Measurements from ENCODE around the gene BUD13. TPM values are rescaled to one million over a fixed set of nuclear protein-coding genes. Genes with fewer than 3 reads are reported as not detected.

The BUD13 gene
- total RNA-seq, 1 donor from 2014 or later = 16.9 TPM

DNA sequence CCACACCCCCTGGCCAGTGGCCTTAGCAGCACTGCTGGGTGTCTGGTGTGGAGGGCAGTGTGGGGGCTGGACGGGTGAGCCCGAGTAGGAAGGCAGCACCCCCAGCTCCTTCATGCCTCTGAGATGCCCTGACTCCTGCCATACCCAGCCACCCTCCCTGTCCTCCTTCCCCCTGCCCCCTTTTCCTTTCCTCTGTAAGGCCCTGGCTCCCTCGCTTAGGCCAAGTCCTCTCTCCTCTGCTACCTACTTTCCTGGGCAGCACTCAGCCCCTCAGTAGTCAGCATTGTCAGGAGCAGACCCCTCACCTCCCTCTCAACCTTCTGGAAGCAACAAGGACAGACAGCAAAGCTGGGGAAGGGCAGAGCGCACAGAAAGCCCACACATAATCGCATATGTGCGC is 48.0 kb downstream of the BUD13 start:
- H3K4me3 Mint-ChIP-seq (ENCODE audit: unreplicated experiment) = no peak overlapping the region
- peaks cover 13% of the 10 kb centered on the region for H3K27me3 Mint-ChIP-seq (ENCODE audit: unreplicated experiment)
- TF ChIP-seq, protein P1, sequence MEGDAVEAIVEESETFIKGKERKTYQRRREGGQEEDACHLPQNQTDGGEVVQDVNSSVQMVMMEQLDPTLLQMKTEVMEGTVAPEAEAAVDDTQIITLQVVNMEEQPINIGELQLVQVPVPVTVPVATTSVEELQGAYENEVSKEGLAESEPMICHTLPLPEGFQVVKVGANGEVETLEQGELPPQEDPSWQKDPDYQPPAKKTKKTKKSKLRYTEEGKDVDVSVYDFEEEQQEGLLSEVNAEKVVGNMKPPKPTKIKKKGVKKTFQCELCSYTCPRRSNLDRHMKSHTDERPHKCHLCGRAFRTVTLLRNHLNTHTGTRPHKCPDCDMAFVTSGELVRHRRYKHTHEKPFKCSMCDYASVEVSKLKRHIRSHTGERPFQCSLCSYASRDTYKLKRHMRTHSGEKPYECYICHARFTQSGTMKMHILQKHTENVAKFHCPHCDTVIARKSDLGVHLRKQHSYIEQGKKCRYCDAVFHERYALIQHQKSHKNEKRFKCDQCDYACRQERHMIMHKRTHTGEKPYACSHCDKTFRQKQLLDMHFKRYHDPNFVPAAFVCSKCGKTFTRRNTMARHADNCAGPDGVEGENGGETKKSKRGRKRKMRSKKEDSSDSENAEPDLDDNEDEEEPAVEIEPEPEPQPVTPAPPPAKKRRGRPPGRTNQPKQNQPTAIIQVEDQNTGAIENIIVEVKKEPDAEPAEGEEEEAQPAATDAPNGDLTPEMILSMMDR (IDR thresholded peaks at IDR 0.05; ENCODE audit: unreplicated experiment) = no peak
- H3K36me3 Mint-ChIP-seq (ENCODE audit: low read depth, unreplicated experiment) = no peaks in the 10 kb centered on the region
- no peaks in the 10 kb centered on the region for H3K9me3 Mint-ChIP-seq (ENCODE audit: unreplicated experiment)
- H3K27ac Mint-ChIP-seq (ENCODE audit: unreplicated experiment) = no peak overlapping the region
- no peak for DNase-seq (ENCODE audit: low spot score)
- H3K4me1 Mint-ChIP-seq (ENCODE audit: unreplicated experiment) = no peaks in the 10 kb centered on the region

DNA sequence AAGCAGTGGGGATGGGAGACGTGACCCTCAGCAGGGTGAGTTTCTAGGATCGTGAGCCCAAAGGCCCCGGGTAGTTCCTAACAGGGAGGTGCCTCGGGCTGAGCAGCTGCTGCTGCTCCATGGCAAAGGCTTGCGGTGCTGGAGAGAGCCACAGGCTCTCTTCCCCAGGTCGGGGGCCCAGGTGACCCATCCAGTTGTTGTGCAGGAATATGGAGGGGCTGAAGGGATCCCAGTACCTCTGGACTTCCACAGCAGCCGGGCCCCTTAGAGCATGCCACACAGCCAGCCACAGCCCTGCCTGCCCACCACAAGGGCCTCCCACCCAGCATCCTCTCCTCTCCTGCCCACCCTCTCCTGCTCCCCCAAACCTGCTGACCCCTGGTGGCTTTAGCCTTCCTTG is 49.3 kb downstream of the BUD13 start:
- H3K4me3 Mint-ChIP-seq (ENCODE audit: unreplicated experiment) = no peak overlapping the region
- H3K9me3 Mint-ChIP-seq (ENCODE audit: unreplicated experiment) = no peaks in the 10 kb centered on the region
- H3K4me1 Mint-ChIP-seq (ENCODE audit: unreplicated experiment) = peaks cover 6% of the 10 kb centered on the region
- no peaks in the 10 kb centered on the region for H3K36me3 Mint-ChIP-seq (ENCODE audit: low read depth, unreplicated experiment)
- DNase-seq (ENCODE audit: low spot score) = no peak
- H3K27ac Mint-ChIP-seq (ENCODE audit: unreplicated experiment) = no peak overlapping the region
- TF ChIP-seq, protein P1 (IDR thresholded peaks at IDR 0.05; ENCODE audit: unreplicated experiment) = no peak
- H3K27me3 Mint-ChIP-seq (ENCODE audit: unreplicated experiment) = peaks cover 8% of the 10 kb centered on the region

DNA sequence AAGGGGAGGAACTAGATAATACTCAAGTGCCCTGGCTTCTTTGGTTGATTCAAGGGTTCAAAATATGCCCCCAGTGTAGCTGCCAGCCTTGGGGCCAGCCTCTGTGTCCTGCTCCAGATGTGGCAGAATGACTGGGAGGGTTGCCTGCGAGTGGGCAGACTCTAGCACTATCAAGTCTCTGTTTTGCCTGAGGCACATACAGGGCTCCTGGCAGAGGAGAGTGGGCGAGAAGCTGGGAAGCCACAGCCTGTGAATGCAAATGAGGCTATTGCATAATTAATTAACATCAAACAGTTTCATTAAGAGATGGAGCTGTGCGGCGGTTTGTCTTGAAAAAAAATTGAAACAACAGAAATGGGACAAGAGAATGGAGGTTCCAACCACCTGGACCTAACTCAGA is 50.8 kb downstream of the BUD13 start:
- no peak overlapping the region for H3K27ac Mint-ChIP-seq (ENCODE audit: unreplicated experiment)
- H3K4me1 Mint-ChIP-seq (ENCODE audit: unreplicated experiment) = peaks cover 6% of the 10 kb centered on the region

DNA sequence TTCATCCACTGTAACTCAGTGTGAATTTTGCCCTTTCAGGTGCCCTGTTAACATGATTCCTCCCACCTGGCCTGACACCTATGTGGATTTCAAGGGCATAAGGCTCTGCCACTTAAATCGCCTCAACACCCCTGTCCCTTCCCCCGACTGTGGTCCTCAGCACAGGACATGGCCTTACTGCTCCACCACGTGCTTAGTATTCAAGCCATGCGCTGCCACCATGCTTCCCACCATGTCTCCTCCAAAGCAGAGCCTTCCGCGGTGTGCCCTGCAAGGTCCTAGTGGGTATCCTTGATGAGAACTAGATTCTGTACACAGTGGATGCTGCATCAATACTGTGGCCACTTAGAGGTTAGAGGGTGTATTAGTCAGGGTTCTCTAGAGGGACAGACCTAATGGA is 51.9 kb downstream of the BUD13 start:
- DNase-seq (ENCODE audit: low spot score) = no peak
- TF ChIP-seq, protein P1 (IDR thresholded peaks at IDR 0.05; ENCODE audit: unreplicated experiment) = no peak
- Mint-ChIP-seq H3K4me1 (ENCODE audit: unreplicated experiment) (peaks cover 6% of the 10 kb centered on the region), H3K36me3 (ENCODE audit: low read depth, unreplicated experiment) (no peaks in the 10 kb centered on the region), H3K27ac (ENCODE audit: unreplicated experiment) (no peak overlapping the region), H3K9me3 (ENCODE audit: unreplicated experiment) (no peaks in the 10 kb centered on the region), H3K4me3 (ENCODE audit: unreplicated experiment) (no peak overlapping the region), H3K27me3 (ENCODE audit: unreplicated experiment) (peaks cover 6% of the 10 kb centered on the region)

More for the DNA sequence above, 50.8 kb downstream of the BUD13 start:
- TF ChIP-seq, protein P1 (IDR thresholded peaks at IDR 0.05; ENCODE audit: unreplicated experiment) = no peak
- Mint-ChIP-seq H3K4me3 (ENCODE audit: unreplicated experiment) (no peak overlapping the region), H3K27me3 (ENCODE audit: unreplicated experiment) (peaks cover 6% of the 10 kb centered on the region), H3K9me3 (ENCODE audit: unreplicated experiment) (no peaks in the 10 kb centered on the region), H3K36me3 (ENCODE audit: low read depth, unreplicated experiment) (no peaks in the 10 kb centered on the region)
- no peak for DNase-seq (ENCODE audit: low spot score)

DNA sequence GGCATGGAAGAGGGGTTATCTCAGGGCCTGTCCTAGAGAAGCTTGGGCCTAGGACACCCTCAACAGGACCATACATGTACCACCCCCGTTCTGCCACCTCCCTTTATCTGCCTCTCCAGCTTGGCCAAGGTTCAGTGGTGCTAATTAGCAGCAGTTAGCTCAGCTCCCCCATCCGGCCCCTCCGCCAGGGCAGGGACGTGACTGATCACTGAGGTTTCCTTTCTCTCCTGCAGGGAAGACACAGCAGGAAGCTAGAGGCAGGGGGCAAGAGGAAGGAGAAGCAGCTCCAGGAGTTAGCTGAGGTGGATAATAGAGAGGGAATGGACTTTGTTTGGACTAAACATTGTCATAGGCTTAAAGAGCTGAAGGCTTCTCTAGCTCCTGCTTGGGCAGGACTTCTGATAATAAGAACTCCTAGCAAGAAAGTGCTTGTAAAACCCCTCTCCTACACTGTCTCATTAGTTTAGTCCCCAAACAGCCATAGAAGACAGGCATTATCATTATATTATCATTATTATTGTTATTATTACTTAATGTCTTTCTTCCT is 53.8 kb downstream of the BUD13 start:
- DNase-seq (ENCODE audit: low spot score) = peak; percentile 23

More for the DNA sequence above, 53.8 kb downstream of the BUD13 start:
- Mint-ChIP-seq H3K4me1 (ENCODE audit: unreplicated experiment) (peaks cover 6% of the 10 kb centered on the region), H3K27ac (ENCODE audit: unreplicated experiment) (no peak overlapping the region), H3K9me3 (ENCODE audit: unreplicated experiment) (no peaks in the 10 kb centered on the region), H3K27me3 (ENCODE audit: unreplicated experiment) (peaks cover 8% of the 10 kb centered on the region), H3K36me3 (ENCODE audit: low read depth, unreplicated experiment) (no peaks in the 10 kb centered on the region), H3K4me3 (ENCODE audit: unreplicated experiment) (no peak overlapping the region)
- TF ChIP-seq, protein P1 (IDR thresholded peaks at IDR 0.05; ENCODE audit: unreplicated experiment) = no peak
